SK-N-SH treated with all-trans-retinoic acid at 6 μM for 48 hours (cell line): ENCODE measurements around the gene RTBDN.

Experiments
- SNAI2 ChIP-seq: fragments of 250-450 bp; sonication (Bioruptor Pico); IDR thresholded peaks from 2 replicates; pipeline ENCODE4 v1.5.0; 2020; ENCODE audit warnings: mild to moderate bottlenecking, moderate library complexity
- TCF4 ChIP-seq: fragments of 250-450 bp; sonication (Bioruptor Pico); IDR thresholded peaks from 2 replicates; pipeline ENCODE4 v1.8.0; 2021; ENCODE audit warnings: mild to moderate bottlenecking, moderate library complexity, borderline replicate concordance

GRCh38 chr19:12871681-12872080, 37.3 kb upstream of the RTBDN start:
- no peak for TF ChIP-seq SNAI2
- TF ChIP-seq TCF4 (CRISPR knock-in tag): no peak
